Measurements from ENCODE around the gene ABCC6.
"Not testable (repeated sequence)": the region's sequence is repeated elsewhere in the genome, so short reads cannot be mapped to it uniquely, and the experiment has no call there.

The ABCC6 gene

GRCh38 chr16:16222850-16223661 lies at the start of gene ABCC6:
TSS of gene ABCC6 (minus strand) at chr16:16223494. CDS start at chr16:16223434, 60 bp downstream.
- not testable (repeated sequence) for DNase-seq

DNA sequence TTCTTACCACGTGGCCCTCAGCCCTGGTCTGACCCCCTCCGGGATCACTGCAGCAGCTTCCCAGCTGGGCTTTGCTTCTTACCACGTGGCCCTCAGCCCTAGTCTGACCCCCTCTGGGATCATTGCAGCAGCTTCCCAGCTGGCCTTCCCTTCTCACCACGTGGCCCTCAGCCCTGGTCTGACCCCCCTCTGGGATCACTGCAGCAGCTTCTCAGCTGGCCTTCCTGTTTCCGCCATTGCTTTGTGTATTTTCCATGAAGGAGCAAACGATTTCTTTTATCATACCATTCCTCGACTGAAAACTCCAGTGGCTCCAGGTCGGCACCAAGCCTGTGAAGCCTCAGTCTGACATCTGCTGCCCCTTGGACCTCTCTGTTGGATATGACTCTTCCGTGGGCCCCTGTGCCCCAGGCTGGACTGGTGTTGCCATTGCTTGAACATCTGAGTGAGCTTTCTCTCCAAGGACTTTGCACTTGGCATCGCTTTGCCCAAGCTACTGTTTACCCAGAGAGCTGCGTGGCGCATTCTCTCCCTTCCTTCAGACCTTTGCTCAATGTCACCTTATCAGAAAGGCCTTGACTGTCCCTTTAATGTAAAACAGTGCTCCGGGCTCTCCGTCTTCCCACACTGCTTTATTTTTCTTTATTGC lies 49.4 kb upstream of the ABCC6 start:
- DNase-seq, result not testable (repeated sequence)

GRCh38 chr16:16271658-16272057 lies 48.4 kb upstream of the ABCC6 start:
- not testable (repeated sequence) for DNase-seq

DNA sequence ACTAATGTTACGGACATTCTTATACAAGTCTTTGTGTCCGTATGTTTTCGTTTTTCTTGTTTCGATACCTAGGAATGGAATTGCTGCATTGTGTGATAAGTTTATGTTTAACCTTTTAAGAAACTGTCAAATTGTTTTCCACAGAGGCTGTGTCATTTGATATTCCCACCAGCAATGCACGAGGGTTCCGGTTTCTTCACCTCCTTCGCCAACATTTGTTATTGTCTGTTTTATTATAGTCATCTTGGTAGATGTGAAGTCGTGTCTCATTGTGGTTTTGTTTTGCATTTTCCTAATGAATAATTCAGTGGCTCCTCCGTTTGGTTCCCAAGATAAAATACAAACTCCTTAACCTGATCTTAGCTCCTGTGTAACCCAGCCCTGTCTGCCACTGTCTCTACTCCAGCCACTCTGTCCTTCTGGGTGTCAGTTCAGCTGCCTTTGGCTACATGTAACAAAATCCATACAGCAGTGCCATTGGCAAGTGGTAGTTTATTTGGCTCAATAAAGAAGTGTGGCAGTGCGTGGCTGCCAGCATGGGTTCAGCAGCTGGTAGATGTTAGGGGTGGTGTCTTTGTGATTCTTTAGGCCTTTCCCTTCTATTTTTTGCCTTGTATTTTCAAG lies 45.0 kb upstream of the ABCC6 start:
- not testable (repeated sequence) for DNase-seq

DNA sequence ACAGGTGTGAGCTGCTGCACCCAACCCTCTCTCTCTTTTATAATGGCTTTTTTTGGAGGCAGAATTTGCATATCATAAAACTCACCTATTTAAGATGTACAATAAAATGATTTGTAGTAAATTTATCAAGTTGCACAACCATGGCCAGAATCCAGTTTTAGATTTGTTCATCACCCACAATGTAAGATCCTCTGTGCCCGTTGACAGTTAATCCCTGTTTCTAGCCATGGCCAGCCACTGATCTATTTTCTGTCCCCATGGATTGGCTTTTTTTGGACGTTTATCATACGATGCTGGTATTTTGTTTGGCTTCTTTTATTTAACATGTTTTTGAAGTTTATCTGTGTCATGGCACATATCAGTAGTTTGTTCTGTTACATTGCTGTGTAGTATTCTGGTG lies 44.4 kb upstream of the ABCC6 start:
- not testable (repeated sequence) for DNase-seq

DNA sequence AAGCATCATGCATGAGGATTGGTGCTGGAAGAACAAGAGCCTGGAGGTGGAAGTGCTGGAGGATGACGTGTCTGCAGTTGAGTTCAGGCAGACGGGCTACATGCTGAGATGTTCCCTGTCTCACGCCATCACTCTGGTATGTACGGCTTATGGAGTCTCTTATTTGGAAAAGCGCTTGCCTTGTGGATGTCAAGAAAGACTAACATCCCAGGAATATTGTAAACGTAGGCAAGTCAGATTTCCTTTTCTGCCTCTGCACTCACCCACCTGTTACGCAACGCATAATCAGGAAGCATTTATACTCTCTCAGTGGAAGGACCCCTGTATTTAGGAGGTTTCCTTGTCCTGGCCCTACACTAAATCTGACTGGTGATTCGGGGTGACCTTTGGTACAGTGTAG lies 41.8 kb upstream of the ABCC6 start:
- not testable (repeated sequence) for DNase-seq

DNA sequence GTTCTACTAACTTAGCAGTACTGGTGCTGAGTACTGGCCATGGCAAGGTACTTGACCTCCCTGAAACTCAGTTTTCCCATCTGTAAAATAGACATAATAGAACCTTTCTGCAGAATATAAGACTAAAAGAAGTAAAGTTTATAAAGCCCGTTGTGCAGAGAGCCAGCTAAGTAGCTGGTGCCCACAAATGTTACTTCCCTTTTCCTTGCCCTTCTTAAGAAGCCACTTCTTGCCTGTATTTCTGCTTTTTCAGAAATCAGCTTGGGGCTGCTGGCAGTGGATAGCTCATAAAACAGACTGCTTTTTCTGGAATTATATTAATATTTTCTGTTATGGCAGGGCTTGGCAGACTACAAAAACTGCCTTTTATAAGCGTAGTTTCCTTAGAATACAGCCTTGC lies 40.7 kb upstream of the ABCC6 start:
- not testable (repeated sequence) for DNase-seq

DNA sequence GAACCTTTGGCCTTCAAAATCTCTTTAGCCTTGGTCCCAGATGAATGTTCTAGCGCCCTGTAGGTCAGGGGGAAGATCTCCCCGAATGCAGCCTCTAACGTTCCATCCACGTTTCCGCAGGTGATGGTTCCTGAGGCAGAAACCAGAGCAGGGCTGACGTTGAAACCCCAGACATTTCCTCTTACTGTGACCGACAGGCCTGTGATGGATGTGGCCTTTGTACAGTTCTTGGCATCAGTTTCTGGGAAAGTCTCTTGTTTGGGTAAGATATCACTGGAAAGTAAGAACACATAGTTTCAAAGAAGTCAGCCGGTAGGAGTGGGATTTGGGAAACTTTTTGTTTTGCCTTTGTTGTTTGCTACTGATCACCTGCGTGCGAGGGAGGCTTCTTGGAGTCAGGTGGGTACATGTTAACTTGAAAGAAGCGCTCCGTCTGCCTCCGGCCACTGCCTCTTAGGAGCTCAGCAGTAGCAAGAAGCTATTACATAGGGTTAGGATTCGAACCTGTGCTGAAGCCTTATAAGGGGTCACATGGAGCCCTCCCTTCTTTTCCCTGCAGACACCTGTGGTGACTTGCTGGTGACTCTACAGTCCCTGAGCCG lies 39.8 kb upstream of the ABCC6 start:
- DNase-seq, result not testable (repeated sequence)

DNA sequence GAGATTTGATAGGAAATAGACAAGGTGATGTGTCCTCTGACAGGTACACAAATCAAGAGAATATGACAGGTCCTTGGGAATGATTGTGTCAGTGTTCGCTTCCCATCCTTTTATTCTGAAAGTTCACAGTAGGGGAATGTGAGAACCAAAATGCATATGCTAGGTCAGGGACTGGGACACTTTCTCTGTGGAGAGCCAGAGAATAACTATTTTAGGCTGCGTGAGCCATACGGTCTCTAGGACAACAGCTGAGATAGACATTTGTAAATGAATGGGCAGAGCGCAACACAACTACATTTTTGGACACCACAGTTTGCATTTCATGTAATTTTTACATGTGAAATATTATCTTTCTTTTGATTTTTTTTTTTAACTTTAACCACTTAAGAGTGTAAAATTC lies 36.7 kb upstream of the ABCC6 start:
- DNase-seq, result not testable (repeated sequence)

DNA sequence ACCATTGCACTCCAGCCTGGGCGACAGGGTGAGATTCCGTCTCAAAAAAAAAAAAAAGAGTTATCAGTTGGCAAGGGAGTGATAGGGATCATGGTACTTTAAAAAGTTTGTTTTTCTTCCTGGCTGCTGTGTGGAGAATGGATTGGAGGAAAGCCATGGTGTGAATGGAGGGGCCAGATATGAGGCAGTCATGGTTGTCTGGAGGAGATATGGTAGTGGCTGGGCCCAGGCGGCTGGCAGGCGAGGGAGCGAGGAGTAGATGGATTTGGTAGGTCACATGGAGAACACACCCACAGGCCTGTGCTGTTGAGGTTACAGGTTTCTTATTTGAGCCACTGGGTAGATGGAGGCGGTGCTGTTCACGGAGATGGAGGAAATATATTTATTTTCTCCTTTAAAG lies 35.5 kb upstream of the ABCC6 start:
- DNase-seq, result not testable (repeated sequence)

- not testable (repeated sequence) for DNase-seq
Observed at GRCh38 chr16:16257301-16257923, 34.1 kb upstream of the ABCC6 start.

DNA sequence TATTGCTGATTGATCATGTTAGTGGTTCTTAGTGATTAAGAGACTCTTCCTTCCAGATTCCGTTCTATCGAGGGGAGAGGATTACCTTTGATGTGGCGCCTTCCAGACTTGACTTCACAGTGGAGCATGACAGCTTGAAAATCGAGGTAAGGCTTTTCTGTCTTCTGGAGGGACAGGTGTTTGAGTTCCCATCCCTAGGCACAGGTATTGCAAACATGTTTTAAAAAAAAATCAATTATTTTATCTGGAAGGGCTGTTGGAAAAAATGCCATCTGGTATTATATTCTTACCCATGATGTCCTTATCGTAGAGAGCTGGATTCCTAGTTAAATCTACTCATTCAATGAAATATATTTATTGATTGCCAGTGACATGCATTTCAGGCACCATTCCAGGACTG lies 29.1 kb upstream of the ABCC6 start:
- not testable (repeated sequence) for DNase-seq

- not testable (repeated sequence) for DNase-seq
Observed at GRCh38 chr16:16249621-16250330, 26.5 kb upstream of the ABCC6 start.

GRCh38 chr16:16247439-16247838 lies 24.1 kb upstream of the ABCC6 start:
- DNase-seq, result not testable (repeated sequence)

GRCh38 chr16:16246578-16247262 lies 23.4 kb upstream of the ABCC6 start:
- not testable (repeated sequence) for DNase-seq

DNA sequence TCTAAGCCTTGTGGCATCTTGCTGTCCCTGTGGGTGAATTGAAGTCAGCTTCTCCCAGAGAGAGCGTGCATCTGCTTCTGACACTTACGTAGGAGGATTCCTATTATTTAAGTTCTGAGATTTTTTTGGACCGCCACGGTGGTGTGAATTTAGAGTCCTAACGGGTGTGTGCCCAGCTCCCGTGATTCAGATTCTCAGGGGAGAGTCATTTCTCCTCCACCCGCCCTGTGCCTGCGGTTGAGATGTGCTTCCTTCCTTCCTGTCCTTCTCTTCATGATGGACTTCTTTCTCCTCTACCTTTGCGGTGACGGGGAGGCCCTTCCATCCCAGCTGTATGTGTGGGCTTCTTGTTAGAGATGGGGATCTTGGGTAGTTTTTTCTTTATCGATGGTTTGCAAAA lies 20.6 kb upstream of the ABCC6 start:
- DNase-seq, result not testable (repeated sequence)

GRCh38 chr16:16240667-16241066 lies 17.4 kb upstream of the ABCC6 start:
- DNase-seq, result not testable (repeated sequence)

DNA sequence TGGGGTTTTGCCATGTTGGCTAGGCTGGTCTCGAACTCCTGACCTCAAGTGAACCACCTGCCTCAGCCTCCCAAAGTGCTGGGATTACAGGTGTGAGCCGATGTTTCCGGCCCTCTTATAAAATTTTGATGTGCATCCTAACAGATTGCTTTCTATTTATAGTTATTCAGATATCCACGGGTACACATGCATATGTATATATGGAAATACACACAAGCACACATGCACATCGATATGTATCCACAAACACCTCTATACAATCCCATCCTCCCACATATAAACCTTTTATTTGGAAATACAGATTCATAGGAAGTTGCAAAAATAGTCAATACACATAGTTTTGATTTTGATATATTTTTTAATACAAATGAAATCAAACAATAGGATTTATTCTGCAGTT lies 14.4 kb upstream of the ABCC6 start:
- DNase-seq, result not testable (repeated sequence)

DNA sequence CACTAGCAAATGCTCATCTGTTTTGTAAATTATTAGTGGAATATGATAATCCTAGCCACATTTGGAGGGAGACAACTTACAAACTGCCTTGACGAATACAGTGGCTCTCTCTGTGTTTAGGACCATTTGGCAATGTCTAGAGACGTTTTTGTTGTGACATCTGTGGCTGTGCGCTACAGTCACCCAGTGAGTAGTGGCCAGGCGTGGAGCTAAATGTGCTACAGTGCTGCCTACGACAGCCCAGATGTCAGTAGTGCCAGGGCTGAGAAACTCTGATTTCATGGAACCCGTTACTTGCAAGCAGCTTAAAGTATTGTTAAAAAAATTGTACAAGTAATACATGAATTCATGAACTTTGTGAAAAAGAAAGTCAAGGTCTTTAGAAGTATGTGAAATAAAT lies 13.8 kb upstream of the ABCC6 start:
- DNase-seq, result not testable (repeated sequence)

- DNase-seq, result not testable (repeated sequence)
Observed at GRCh38 chr16:16232692-16233061, 9.4 kb upstream of the ABCC6 start.

DNA sequence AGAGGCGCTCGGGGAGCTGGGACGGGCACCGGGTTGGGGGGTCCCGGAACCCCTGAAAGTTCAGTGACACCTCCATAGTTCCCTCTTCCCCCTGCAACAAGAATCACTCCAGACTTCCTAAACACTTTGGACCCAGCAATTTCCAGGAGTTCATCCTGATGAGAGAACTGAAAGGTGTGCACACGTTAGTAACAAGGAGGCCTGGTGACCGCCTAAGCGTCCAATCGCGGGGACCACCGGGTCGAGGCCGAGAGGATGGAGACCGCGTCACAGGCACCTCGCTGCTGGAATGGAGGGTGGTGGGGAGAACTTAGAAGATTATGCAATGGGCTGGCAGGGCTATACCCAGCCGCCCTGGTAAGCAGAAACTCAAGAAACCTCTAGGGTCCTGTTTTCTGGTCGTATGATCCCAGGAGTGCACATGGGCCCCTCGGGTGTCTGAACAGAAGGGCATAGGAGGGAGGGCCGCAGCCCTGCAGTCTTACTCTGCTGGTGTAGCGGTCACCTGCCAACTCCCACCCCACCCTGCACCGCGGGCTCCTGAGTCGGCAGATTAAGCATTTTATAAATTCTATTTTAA lies 458 bp upstream of the ABCC6 start:
- DNase-seq, result not testable (repeated sequence)

Data from NCI-H510A treated with DMSO at 0.1 percent for 48 hours (cell line).